Tibial nerve (tissue), 4 donors: ENCODE measurements around the gene SUCLG2.

ENCODE experiments used
- EP300 ChIP-seq, 2 donors: sonication (generic); formaldehyde crosslinking; IDR thresholded peaks; one replicate each; pipeline ENCODE4 v1.6.1; 2017; ENCODE audit warnings: antibody characterized with exemption in 2 of 2, mild to moderate bottlenecking in 1 of 2
- POLR2A ChIP-seq, 2 donors: fragments of 450-650 bp; IDR thresholded peaks; one replicate each; pipeline ENCODE4 v1.6.1; 2017; ENCODE audit warnings: antibody characterized with exemption in 2 of 2, mild to moderate bottlenecking in 2 of 2, moderate library complexity in 2 of 2
- TF ChIP-seq, protein P1 (sequence below), 5 experiments: fragments of 200-600 bp in 3 of 5; fragments of 450-650 bp in 2 of 5; sonication (generic) in 3 of 5; IDR thresholded peaks; one replicate each; pipeline ENCODE4 v1.5.1; 2016 to 2019; ENCODE audit warnings: antibody characterized with exemption in 5 of 5, mild to moderate bottlenecking in 3 of 5, moderate library complexity in 2 of 5

GRCh38 chr3:67691926-67692325 is 37.5 kb upstream of the SUCLG2 start:
- no peak for TF ChIP-seq EP300 (IDR thresholded peaks at IDR 0.05)
- TF ChIP-seq, protein P1, sequence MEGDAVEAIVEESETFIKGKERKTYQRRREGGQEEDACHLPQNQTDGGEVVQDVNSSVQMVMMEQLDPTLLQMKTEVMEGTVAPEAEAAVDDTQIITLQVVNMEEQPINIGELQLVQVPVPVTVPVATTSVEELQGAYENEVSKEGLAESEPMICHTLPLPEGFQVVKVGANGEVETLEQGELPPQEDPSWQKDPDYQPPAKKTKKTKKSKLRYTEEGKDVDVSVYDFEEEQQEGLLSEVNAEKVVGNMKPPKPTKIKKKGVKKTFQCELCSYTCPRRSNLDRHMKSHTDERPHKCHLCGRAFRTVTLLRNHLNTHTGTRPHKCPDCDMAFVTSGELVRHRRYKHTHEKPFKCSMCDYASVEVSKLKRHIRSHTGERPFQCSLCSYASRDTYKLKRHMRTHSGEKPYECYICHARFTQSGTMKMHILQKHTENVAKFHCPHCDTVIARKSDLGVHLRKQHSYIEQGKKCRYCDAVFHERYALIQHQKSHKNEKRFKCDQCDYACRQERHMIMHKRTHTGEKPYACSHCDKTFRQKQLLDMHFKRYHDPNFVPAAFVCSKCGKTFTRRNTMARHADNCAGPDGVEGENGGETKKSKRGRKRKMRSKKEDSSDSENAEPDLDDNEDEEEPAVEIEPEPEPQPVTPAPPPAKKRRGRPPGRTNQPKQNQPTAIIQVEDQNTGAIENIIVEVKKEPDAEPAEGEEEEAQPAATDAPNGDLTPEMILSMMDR (IDR thresholded peaks at IDR 0.05) = no peak
- no peak for TF ChIP-seq POLR2A (IDR thresholded peaks at IDR 0.05)
